ENCODE data around the gene IL6ST.
"Not testable (repeated sequence)": the region's sequence is repeated elsewhere in the genome, so short reads cannot be mapped to it uniquely, and the experiment has no call there.

The IL6ST gene

DNA sequence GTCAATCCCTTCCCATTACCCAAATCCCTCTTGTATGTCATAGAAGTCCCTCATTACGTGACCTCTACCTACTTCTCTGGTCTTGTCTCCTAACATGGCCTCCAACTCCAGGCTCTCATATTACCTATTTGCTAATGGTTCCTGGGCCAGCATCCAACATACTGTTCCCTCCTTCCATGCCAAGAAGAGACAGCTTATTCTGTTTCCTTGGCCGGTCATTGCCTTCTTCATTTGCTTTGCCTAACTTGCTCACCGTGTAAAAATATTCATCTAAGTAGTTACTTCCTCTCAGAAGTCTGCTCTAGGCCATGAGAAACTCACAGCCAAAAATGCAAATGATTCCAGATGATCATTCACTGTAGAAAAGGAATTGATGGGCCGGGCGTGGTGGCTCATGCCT is 8.9 kb upstream of the IL6ST start:
- no peak for DNase-seq

- no peak for DNase-seq
Measured at GRCh38 chr5:56003179-56003578, 8.4 kb upstream of the IL6ST start.

DNA sequence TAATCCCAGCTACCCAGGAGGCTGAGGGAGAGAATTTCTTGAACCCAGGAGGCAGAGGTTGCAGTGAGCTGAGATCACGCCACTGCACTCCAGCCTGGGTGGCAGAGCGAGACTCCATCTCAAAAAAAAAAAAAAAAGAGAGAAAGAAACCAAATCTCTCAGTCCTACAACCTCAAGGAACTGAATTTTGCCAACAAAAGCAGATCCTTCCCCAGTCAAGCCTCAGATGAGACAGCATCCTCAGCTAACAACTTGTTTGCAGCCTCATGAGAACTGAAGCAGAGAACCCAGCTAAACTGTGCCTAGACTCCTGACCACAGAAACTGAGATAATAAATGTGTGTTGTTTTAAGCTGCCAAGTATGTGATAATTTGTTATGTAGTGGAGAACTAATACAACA is 7.5 kb upstream of the IL6ST start:
- no peak for DNase-seq

GRCh38 chr5:56000221-56000620 is 5.5 kb upstream of the IL6ST start:
- not testable (repeated sequence) for DNase-seq

GRCh38 chr5:55998966-55999365 is 4.2 kb upstream of the IL6ST start:
- no peak for DNase-seq

DNA sequence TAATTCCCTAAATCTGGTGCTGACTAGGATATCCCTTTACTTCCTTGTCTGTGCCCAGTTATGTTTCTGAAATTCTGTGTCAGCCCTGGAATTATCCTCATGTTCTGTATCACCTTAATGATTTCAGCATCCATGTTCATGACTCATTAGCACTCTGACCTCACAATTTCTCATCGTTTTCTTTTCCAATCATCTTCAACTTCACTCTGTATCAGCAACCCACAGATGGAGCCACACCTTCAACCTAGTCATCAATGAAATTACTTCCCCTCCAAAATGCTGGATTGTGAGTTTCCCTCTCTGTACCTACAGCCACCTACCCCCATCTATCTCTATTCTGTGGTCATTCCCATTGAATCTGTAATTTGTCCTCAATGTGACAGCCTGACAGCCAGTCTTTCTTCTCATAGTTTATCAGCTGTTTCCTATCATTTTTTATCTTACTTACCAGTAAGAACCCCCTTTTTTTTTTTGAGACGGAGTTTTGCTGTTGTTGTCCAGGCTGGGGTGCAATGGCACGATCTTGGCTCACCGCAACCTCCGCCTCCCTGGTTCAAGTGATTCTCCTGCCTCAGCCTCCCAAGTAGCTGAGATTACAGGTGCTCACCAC is 3.1 kb upstream of the IL6ST start:
- DNase-seq, result no peak

- DNase-seq, result peak; percentile 73
Measured at GRCh38 chr5:55994998-55995914, 493 bp upstream of the IL6ST start.

- DNase-seq, result no peak
Measured at GRCh38 chr5:55993731-55994494, 850 bp downstream of the IL6ST start.

DNA sequence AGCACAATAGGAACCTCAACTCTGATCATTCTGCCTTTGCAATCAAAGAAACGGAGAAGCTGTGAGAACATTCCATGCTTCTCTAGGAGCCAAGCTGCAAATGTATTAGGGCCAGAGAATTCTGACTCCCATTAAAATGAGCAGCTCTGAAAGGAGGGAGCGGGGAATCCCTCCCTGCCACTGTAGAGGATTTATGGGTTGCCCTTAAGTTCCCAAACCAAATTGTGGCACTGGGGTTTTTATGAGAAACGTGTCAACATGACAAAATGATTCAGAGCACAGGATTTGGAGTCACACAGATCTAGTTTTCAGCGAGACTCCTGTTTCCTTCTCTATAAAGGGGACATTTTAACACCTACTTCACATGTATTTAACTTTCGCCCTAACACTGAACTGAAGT is 1.8 kb downstream of the IL6ST start:
- DNase-seq, result no peak

DNA sequence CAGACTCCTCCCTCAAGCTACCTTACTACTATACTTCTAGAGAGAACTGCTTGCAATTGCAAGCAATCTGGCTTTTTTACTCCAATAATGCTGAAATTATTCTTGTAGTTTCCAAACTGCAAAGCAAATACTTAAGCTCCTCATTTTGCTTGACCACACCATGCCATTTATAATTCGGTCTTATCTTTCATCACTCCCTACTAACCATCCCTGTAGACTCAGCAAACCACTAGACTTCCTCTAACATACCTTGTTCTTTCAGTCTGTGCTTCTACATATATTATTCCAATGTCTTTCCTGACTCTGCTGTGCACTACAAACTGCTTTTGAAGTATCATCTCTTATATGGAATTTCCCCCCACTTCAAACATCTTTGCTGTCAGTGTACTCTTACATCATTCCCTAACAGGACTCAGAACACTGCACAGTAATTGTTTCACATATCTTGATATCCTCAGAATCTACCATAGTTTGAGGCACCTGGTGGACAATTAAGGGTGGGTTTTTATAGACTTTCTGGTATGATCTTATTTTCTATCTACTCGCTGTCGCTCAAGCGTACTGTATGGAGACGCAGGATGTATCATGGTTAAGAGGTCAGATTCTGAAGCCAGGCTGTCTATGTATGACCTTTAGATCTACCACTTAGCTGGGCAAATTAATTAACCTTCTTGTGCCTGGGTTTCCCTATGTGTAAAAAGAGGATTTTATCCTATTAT is 2.8 kb downstream of the IL6ST start:
- no peak for DNase-seq

DNA sequence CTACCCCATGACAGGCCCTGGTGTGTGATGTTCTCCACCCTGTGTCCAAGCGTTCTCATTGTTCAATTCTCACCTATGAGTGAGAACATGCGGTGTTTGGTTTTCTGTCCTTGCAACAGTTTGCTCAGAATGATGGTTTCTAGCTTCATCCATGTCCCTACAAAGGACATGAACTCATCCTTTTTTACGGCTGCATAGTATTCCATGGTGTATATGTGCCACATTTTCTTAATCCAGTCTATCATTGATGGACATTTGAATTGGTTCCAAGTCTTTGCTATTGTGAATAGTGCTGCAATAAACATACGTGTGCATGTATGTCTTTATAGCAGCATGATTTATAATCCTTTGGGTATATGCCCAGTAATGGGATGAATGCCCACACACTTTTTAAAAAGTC is 3.9 kb downstream of the IL6ST start:
- DNase-seq, result not testable (repeated sequence)

GRCh38 chr5:55989860-55990259 is 4.9 kb downstream of the IL6ST start:
- no peak for DNase-seq

- no peak for DNase-seq
Measured at GRCh38 chr5:55988979-55989638, 5.7 kb downstream of the IL6ST start.

DNA sequence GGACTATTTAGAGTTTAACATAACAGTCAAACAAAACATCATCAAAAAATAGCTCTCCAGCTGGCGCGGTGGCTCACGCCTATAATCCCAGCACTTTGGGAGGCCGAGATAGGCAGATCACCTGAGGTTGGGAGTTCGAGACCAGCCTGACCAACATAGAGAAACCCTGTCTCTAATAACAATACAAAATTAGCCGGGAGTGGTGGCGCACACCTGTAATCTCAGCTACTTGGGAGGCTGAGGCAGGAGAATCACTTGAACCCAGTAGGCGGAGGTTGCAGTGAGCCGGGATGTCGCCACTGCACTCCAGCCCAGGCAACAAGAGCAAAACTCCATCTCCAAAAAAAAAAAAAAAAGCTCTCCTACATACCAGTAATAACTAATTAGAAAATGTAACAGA is 6.3 kb downstream of the IL6ST start:
- DNase-seq, result not testable (repeated sequence)

DNA sequence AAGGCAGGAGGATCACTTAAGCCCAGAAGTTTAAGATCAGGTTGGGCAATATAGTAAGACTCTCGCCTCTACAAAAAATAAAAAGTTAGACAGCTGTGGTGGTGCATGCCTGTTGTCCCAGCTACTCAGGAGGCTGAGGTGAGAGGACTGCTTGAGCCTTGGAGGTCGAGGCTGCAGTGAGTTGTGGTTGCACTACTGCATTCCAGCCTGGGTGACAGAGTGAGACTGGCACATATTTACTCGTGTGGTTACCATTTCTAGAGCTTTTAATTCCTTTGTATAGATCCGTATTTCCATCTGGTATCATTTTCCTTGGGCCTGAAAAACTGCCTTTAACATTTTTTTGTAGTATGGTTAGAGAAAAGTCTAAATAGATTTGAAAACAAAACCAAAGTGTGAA is 7.8 kb downstream of the IL6ST start:
- DNase-seq, result no peak

DNA sequence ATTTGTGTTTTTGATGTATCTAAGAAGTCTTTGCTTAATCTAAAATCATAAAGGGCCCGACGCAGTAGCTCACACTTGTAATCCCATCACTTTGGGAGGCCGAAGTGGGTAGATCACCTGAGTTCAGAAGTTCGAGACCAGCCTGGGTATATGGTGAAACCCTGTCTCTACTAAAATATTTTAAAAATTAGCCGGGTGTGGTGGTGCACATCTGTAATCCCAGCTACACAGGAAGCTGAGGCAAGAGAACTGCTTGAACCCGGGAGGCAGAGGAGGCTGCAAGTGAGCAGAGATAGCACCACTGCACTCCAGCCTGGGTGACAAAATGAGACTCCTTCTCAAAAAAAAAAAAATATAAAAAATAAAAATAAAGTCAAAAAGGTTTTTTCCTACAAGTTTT is 9.6 kb downstream of the IL6ST start:
- DNase-seq, result no peak

GRCh38 chr5:55983986-55984385 is 10.8 kb downstream of the IL6ST start:
- no peak for DNase-seq

DNA sequence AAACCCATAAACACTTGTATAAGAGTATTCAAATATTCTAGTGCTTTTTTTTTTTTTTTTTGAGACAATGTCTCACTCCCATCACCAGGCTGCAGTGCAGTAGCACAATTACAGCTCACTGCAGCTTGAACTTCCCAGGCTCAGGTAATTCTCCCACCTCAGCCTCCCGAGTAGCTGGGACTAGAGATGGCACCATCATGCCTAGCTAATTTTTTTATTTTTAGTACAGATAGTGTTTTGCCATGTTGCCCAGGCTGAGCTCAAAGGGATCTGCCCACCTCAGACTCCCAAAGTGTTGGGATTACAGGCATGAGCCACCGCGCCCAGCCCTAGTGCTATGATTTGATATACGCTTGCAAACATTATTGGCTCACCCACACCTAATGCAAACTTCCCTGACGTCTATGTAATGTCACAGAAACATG is 11.8 kb downstream of the IL6ST start:
- DNase-seq, result no peak

DNA sequence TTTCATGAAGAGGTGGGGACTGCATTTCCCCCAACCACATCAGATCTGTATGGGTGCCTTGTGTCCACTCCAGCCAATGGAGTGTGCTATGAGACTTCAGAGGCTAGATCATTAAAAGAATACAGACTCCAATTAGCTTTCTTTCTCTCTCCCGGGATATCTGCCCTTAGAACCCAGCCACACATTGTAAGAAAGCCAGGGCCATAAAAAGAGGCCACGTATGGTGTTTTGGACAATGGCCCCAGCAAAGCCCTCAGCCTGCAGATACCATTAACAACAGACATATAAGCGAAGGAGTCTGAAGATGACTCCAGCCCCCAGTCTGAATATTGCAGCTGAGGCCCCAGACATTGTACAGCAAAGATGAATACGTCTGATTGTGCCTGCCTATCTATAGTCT is 21.5 kb downstream of the IL6ST start:
- DNase-seq, result no peak

- no peak for DNase-seq
Measured at GRCh38 chr5:55969956-55970355, 24.8 kb downstream of the IL6ST start.

DNA sequence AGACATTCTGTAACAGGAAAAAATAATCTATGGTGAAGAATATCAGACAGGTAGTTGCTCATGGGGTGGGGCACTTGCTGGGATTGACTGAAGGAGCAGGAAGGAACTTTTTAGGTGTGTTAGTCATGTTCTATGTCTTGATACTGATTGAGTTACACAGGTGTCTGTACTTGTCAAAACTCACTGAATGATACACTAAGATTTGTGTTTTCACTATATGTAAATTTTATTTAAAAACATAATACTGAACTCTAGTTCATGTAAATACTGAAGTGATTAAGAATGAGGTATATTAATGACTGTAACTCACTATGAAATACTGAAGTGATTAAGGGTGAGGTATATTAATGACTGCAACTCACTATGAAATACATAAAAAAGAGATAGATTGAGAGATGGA is 28.5 kb downstream of the IL6ST start:
- no peak for DNase-seq

- no peak for DNase-seq
Measured at GRCh38 chr5:55965525-55965924, 29.2 kb downstream of the IL6ST start.

Measured in cortex of kidney (tissue), 1 donor.